D341Med (cell line): ENCODE data around the gene RCHY1.
"Not testable (repeated sequence)": the region's sequence is repeated elsewhere in the genome, so short reads cannot be mapped to it uniquely, and the experiment has no call there.

Experiments
- DNase-seq: peaks from one replicate; pipeline ENCODE4 v3.0.0; 2012; ENCODE audit warnings: low spot score

The RCHY1 gene

DNA sequence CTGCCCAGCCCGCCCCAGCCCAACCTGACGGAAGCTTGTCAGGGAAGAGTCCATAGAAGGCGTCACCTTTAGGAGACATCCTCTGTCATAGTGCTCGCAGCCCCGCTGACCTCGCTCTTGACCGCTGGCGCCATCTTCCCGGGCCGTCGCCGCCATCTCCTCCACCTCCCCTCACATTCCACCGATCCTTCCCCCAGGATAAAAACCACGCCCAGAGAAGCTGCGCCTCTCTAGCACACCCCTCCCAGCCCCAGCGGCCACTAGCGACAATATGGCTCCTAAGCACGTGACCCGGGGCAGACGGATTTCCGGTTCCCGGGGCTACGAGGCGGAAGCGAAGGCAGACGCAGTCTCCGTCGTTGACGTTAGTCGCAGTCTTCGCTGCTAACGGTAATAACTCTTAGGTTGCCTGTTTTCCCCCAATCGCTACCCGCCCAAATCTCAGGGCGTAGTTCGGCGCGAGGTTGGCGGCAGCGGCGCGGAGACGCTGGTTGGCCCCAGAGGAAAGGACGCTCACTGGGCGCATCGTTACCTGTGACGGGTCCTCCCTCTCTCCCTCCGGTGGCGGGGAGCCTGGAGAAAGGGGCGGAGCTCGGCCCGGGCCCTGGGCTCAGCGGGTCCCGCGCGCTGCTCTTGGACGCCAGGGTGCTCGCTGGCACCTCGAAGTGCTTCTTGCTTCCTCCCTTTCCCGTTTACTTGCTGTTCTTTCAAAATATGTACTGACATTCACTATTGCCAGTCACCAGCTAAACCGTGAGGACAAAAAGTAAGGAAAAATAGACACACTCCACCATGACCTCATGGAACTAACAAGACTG is at the start of gene RCHY1, which contains the start of gene THAP6:
TSS of gene RCHY1 (minus strand) at position 273 of the 818 bp plus-strand sequence. CDS start at position 156, 117 bp downstream.
TSS of gene THAP6 (plus strand) at position 343 of the 818 bp plus-strand sequence. CDS start 980 bp downstream, outside the sequence.
- peak; percentile 93 for DNase-seq

- no peak for DNase-seq
These were observed 47.6 kb upstream of the RCHY1 start for GRCh38 chr4:75561789-75562188.

- DNase-seq: no peak
These were observed 43.5 kb upstream of the RCHY1 start for GRCh38 chr4:75557696-75558095.

DNA sequence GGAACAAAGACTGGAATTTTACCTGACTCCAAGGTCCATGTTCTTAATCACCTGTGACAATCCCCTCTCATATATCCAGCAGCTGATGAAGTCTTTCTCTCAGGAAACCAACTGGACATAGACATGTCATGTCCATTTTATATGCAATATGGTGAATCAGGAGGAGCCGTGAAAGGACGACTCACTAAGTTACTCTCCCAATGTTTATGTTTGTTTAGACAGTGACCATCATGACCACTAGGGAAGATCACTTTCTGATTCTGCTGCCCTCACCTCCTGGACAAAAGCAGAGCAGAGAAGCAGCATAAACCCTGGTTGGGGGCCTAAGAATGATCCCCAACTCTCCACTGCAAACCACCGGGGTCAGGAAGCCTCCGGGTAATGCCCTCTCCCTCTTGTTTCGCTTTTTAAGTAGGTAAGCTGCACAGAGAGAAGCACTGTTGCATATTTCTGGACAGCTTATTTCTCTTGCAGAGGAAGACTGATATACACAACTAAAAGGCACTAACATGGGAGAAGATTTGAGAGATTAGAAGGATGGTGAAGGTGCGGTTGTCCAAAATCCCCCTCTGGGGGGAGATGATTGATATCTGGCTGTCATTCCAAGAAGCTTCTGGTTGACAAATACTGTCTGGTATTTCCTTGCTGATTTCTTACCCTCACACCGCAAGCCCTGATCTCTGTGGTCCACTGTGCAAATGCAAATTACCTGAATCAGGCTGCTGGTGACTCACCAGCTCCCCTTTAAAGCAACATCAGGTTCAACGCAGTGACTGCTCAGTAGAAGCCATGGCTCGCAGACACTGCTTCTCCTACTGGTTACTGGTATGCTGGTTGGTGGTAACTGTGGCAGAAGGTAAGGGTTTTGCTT is 41.3 kb upstream of the RCHY1 start, which contains the start of gene ODAPH:
TSS of gene ODAPH (plus strand) at position 773 of the 871 bp plus-strand sequence. CDS start at position 790, 17 bp downstream.
- no peak for DNase-seq

DNA sequence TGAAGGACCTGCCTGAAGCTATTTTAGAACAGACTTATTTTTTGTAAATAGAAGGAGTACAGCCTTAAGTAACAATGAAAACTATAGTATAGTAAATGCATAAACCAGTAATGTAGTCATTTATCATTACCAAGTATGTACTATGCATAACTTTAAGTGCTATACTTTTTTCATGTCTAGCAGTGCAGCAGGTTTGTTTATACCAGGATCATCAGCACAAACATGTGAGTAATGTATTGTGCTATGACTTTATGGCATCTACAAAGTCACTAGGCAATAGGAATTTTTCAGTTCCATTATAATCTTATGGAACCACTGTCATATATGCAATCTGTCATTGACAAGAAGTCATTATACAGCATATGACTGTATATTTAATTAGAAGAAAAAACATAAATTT is 38.2 kb upstream of the RCHY1 start:
- no peak for DNase-seq

DNA sequence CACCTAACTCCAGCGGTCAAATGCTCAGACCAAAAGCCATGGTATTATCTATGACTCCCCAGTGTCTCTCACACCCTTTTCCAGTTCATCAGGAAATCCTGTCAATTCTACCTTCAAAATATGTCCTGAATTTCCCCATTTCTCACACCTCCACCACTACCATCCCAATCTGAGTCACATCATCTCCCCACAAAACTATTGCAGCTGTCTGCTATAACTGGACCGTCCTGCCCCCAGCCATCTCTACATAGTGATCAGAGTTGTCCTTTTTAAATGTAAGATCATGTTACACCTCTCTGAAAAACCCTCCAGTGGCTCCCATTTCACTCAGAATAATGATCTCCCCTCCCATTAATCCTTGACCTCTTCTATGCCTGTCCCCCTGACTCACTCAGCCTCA is 34.8 kb upstream of the RCHY1 start:
- DNase-seq: no peak

- no peak for DNase-seq
These were observed 33.6 kb upstream of the RCHY1 start for GRCh38 chr4:75547647-75548387.

DNA sequence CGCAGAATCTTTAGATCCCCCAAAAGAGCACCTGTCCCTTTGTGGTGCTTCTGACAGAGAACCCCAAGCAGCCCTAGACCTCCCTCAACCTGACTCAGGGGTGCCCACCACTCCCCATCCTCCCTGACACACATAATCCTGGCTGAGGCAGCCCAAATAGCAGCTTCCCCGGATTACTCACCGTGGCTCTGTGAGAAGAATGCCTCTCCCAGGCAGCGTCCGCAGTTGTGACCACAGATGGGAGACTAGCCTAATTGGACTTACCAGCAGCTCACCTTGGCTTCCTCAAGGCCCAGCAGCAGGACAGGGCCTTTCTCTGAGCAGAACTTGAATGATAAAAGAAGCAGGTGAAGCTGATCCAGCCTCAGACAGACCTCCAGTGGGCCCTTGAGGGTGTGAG is 31.3 kb upstream of the RCHY1 start:
- DNase-seq: no peak

GRCh38 chr4:75544870-75545269 is 30.7 kb upstream of the RCHY1 start:
- DNase-seq: no peak

DNA sequence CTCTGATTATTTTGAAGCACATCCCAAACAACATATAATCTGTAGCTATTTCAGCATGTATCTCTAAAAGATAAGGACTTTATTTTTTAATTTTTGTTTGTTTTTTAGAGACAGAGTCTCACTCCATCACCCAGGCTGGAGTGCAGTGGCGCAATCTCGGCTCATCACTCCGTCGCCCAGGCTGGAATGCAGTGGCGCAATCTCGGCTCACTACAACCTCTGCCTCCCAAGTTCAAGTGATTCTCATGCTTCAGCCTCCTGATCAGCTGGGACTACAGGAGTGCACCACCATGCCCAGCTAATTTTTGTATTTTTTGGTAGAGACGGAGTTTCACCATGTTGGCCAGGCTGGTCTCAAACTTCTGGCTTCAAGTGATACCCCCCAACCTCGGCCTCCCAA is 30.0 kb upstream of the RCHY1 start:
- DNase-seq: not testable (repeated sequence)

DNA sequence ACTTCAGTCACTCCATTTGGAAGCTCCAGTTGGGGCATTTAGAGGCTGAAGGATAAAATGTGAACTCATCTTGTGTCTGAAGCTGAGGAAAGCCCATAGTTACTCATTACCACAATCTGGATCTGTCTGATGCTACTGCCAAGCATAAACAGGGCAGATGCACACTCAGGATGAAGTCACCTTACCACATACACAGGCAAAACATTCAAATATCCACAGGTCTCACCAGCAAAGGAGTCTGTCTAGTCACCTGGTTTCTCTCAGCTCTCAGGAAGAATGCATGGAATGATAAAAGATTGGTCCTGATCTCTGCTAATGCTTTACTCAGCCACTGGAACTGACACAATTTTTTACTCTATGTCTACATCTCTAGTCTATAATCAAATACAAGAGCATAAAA is 28.6 kb upstream of the RCHY1 start:
- no peak for DNase-seq

GRCh38 chr4:75537308-75537707 is 23.1 kb upstream of the RCHY1 start:
- DNase-seq: not testable (repeated sequence)

DNA sequence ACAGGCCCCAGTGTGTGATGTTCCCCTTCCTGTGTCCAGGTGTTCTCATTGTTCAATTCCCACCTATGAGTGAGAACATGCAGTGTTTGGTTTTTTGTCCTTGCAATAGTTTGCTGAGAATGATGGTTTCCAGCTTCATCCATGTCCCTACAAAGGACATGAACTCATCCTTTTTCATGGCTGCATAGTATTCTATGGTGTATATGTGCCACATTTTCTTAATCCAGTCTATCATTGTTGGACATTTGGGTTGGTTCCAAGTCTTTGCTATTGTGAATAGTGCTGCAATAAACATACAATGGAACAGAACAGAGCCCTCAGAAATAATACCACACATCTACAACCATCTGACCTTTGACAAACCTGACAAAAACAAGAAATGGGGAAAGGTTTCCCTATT is 19.7 kb upstream of the RCHY1 start:
- not testable (repeated sequence) for DNase-seq

GRCh38 chr4:75533339-75533887 is 19.2 kb upstream of the RCHY1 start:
- DNase-seq: not testable (repeated sequence)

GRCh38 chr4:75531536-75532143 is 17.4 kb upstream of the RCHY1 start:
- DNase-seq: not testable (repeated sequence)

DNA sequence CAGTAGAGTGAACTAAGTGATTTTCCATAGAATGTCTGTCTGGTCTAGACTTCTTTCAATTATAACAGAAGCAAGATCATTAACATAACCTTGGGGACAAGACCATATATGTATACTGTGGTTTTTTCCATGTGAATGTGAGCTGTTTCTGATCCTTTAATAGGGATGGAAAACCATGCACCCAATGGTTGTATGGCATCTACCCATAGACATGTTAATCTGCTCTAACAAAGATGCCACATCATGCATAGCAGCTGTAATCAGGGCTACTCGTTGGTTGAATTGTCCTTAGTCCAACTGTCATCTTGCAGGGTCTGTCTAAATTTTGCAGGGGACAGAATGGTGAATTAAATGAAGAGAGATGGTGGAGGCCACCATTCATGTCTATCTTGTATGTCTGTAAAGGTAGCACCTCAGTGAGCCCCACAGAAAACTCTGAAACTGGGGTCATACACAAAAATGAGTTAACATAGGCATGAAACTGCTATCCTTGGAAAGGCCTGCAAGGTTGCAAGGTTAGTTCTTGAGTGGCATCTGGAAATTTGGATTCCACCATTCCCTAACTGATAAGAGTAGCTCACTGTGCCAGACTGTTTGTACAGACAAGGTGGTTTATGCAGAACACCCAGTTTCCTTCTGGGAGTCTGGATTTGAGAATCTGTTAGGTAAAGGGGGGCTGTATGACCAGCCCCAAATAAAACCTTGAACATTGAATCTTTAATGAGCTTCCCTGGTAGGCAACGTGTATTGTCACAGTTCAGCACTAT is 16.5 kb upstream of the RCHY1 start:
- DNase-seq: no peak

- no peak for DNase-seq
These were observed 13.3 kb upstream of the RCHY1 start for GRCh38 chr4:75527482-75527881.

DNA sequence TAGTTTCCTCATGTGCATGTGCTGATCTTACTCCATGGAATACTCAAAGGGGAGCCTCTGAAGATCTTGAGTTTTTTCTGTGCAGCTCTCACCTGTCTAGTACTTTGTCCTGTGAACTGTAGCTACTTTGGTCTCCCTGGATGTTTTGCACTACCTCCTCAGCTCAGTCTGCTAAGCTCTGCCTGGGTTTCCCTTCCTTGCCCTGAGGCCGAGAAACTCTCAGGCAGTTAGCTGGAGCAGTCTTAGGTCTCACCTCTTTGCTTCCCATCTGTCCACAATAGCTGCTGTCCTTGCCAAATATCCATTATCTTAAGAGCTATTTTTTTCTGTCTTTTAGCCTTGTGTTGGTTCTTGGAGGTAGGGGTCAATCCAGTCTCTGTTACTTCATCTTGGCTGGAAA is 11.7 kb upstream of the RCHY1 start:
- no peak for DNase-seq

- no peak for DNase-seq
These were observed 10.9 kb upstream of the RCHY1 start for GRCh38 chr4:75525086-75525485.

GRCh38 chr4:75519452-75519851 is 5.2 kb upstream of the RCHY1 start:
- not testable (repeated sequence) for DNase-seq
